ENCODE data around the gene ZNF653.

DNA sequence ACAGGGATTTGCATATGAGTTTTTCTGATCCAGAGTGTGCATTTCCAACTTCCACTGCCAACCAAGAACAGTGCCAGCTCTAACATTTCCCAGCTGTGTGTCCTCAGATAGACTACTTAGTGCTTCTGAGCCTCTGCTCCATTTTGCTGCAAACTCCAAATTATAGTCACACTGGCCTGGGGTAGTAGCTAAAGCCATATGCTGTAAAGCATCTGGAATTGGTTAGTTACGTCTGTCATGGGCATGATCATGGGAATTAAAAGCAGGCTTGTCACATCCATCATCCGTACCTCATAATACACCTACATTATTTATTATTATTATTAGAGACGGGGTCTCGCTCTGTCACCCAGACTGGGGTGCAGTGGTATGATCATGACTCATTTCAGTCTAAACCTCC is 31.9 kb downstream of the ZNF653 start:
- TF ChIP-seq CTCF (conservative IDR thresholded peaks at IDR 0.05; ENCODE audit: low read length) (no peak), EZH2phosphoT487 (IDR thresholded peaks at IDR 0.05; ENCODE audit: borderline replicate concordance, low read depth, low read length) (no peak)

All from OCI-LY7 (cell line).